GM12878 (cell line): ENCODE results near the gene CAMTA1. TPM values are rescaled to one million over a fixed set of nuclear protein-coding genes. Genes with fewer than 3 reads are reported as not detected.

ENCODE experiments used
- ATAC-seq: fragments of 200-7000 bp; cut with Tn5 transposase; 3 replicates; pipeline ENCODE4 v1.9.1; 2020; ENCODE audit warnings: mild to moderate bottlenecking, moderate library complexity
- BruUV-seq: library from RNA; stranded (reverse); fragments of 400-500 nt; replicated peaks from 2 replicates; lab custom pipeline; 2021; lab: Mats Ljungman, UMichigan
- CTCF ChIA-PET: fragments of 300-600 bp; sonication (Branson Sonifier 250); formaldehyde crosslinking; extraction: SDS; loops from one replicate; lab custom pipeline; 2021; ENCODE audit warnings: inconsistent platforms; lab: Yijun Ruan, JAX
- POLR2A ChIA-PET: fragments of 350-600 bp; formaldehyde crosslinking; extraction: SDS; loops from one replicate; lab custom pipeline; 2021; ENCODE audit warnings: inconsistent platforms; lab: Charles Lee
- RAD21 ChIA-PET: fragments of 300-600 bp; sonication (Branson Sonifier 250); formaldehyde crosslinking; loops from one replicate; lab custom pipeline; 2023; ENCODE audit warnings: antibody characterized with exemption; ENCODE audit not compliant: unreplicated experiment; lab: Charles Lee
- SMC1A ChIA-PET: fragments of 300-600 bp; sonication (Branson Sonifier 250); formaldehyde crosslinking; loops from one replicate; lab custom pipeline; 2023; ENCODE audit not compliant: unreplicated experiment, uncharacterized antibody; lab: Charles Lee
- DNase-seq: peaks from one replicate; pipeline ENCODE4 v3.0.0-alpha.2; 2011; ENCODE audit warnings: low read depth, low spot score
- FAIRE-seq: peaks from 3 replicates; lab custom pipeline; 2011; peaks lifted over from hg19 to GRCh38; lab: Jason Lieb, UNC
- H2AFZ ChIP-seq: 2 replicates; pipeline ENCODE4 v1.6.0; 2011; ENCODE audit warnings: low read depth, low read length, control low read depth; ENCODE audit not compliant: control insufficient read depth
- H3K27ac ChIP-seq: 2 replicates; pipeline ENCODE4 v1.5.1; 2011; ENCODE audit warnings: control low read depth; ENCODE audit not compliant: control insufficient read depth, insufficient read depth
- H3K27me3 ChIP-seq, 2 experiments: replicated peaks in 1 of 2; 2 replicates each; pipeline versions ENCODE4 v1.6.0 to v1.6.1; 2011; ENCODE audit warnings: low read length in 1 of 2; ENCODE audit not compliant: control insufficient read depth in 2 of 2, insufficient read depth in 2 of 2
- H3K36me3 ChIP-seq, 2 experiments: 2 replicates each; pipeline ENCODE4 v1.5.1; 2011; ENCODE audit warnings: low read length in 1 of 2; ENCODE audit not compliant: control insufficient read depth in 2 of 2, insufficient read depth in 2 of 2
- H3K4me1 ChIP-seq: 2 replicates; pipeline ENCODE4 v1.6.1; 2011; ENCODE audit warnings: mild to moderate bottlenecking, low read length, moderate library complexity, mixed read lengths; ENCODE audit not compliant: control insufficient read depth, insufficient read depth
- H3K4me2 ChIP-seq: 2 replicates; pipeline ENCODE4 v1.6.0; 2011; ENCODE audit warnings: control low read depth; ENCODE audit not compliant: control insufficient read depth, insufficient read depth
- H3K4me3 ChIP-seq: fragments of 200-600 bp; sonication (generic); 2 replicates; pipeline ENCODE4 v1.5.1; 2016
- H3K79me2 ChIP-seq: 2 replicates; pipeline ENCODE4 v1.6.0; 2011; ENCODE audit warnings: low read length; ENCODE audit not compliant: control insufficient read depth, insufficient read depth
- H3K9ac ChIP-seq: 2 replicates; pipeline ENCODE4 v1.8.0; 2011; ENCODE audit warnings: low read length, control low read depth, mixed read lengths; ENCODE audit not compliant: control insufficient read depth, insufficient read depth
- H3K9me3 ChIP-seq: replicated peaks from 3 replicates; pipeline ENCODE4 v1.5.1; 2011; ENCODE audit warnings: mild to moderate bottlenecking, low read length; ENCODE audit not compliant: control insufficient read depth, insufficient read depth
- H4K20me1 ChIP-seq: 2 replicates; pipeline ENCODE4 v1.6.0; 2011; ENCODE audit not compliant: control insufficient read depth, insufficient read depth
- BACH1 ChIP-seq: fragments of 450-650 bp; IDR thresholded peaks from 2 replicates; pipeline ENCODE4 v1.6.1; 2017; ENCODE audit warnings: mild to moderate bottlenecking, borderline replicate concordance
- CBFB ChIP-seq: IDR thresholded peaks from 2 replicates; pipeline ENCODE4 v1.6.1; 2016; ENCODE audit warnings: antibody characterized with exemption, low read depth
- EGR1 ChIP-seq, 2 experiments: IDR thresholded peaks; 1 replicate in 1 of 2; 2 replicates in 1 of 2; pipeline ENCODE4 v1.6.1; 2011 to 2012; ENCODE audit warnings: low read depth in 2 of 2, low read length in 2 of 2, borderline replicate concordance in 1 of 2, mild to moderate bottlenecking in 1 of 2, moderate library complexity in 1 of 2
- MYC ChIP-seq: IDR thresholded peaks from 2 replicates; pipeline ENCODE4 v1.6.1; 2011; ENCODE audit warnings: mild to moderate bottlenecking, low read length, moderate library complexity, inconsistent platforms; ENCODE audit not compliant: insufficient read depth, insufficient replicate concordance, insufficient read length, severe bottlenecking
- SIX5 ChIP-seq: IDR thresholded peaks from 2 replicates; pipeline ENCODE4 v1.6.1; 2011; ENCODE audit warnings: mild to moderate bottlenecking, low read depth, low read length, moderate library complexity; ENCODE audit not compliant: severe bottlenecking
- SP1 ChIP-seq: IDR thresholded peaks from one replicate; pipeline ENCODE4 v1.6.1; 2011; ENCODE audit warnings: low read depth, low read length
- SREBF1 ChIP-seq: IDR thresholded peaks from 2 replicates; pipeline ENCODE4 v1.6.1; 2012; ENCODE audit warnings: mild to moderate bottlenecking, low read length
- WRNIP1 ChIP-seq: IDR thresholded peaks from 2 replicates; pipeline ENCODE4 v1.6.1; 2011; ENCODE audit warnings: low read depth, low read length, improper control_type of control experiment, borderline replicate concordance
- WGBS: methylation state at CpG from one replicate; pipeline ENCODE4 v1.1.6; 2016; ENCODE audit warnings: low lambda C conversion rate; ENCODE audit not compliant: insufficient replicate concordance, insufficient coverage; ENCODE audit errors: missing lambda C conversion rate; 5-methylcytosine and 5-hydroxymethylcytosine counted together
- in situ Hi-C: fragments of 300-500 bp; cut with MboI; formaldehyde crosslinking; loops from 9 replicates; pipeline ENCODE4 v1.14.3; 2018; ENCODE audit warnings: mixed read lengths
- intact Hi-C: fragments of 100-400 bp; cut with micrococcal nuclease; formaldehyde crosslinking; loops from one replicate; pipeline ENCODE4 v1.14.2; 2022; ENCODE audit not compliant: unreplicated experiment
- polyA plus RNA-seq, 11 experiments: library from polyadenylated mRNA; depleted of rRNA in 4 of 11; unstranded in 6 of 11; stranded (reverse) in 5 of 11; fragments of >200 nt; fragmentation: Nextera tagmentation in 4 of 11; fragmentation: Illumina TruSeq in 1 of 11; extraction: Ambion mirVana in 4 of 11; extraction: Trizol in 1 of 11; gene quantifications; 1 replicate in 1 of 11; 2 replicates in 10 of 11; pipeline versions ENCODE4 v1.2.1 to v1.2.3, GENCODE V29; 2011 to 2016; ENCODE audit warnings: inconsistent platforms in 2 of 11, missing spikeins in 2 of 11, low read depth in 1 of 11
- total RNA-seq, 4 experiments: library from RNA; depleted of rRNA in 3 of 4; stranded (reverse); fragments of >200 nt in 3 of 4; fragmentation: Illumina TruSeq in 1 of 4; extraction: Trizol in 1 of 4; gene quantifications; 2 replicates each; pipeline versions ENCODE4 v1.2.1 to v1.2.3, GENCODE V29; 2013 to 2021
- TF ChIP-seq, protein P1 (sequence below): IDR thresholded peaks from 2 replicates; pipeline ENCODE4 v1.6.1; 2012; ENCODE audit warnings: low read depth, low read length, improper control_type of control experiment
- TF ChIP-seq, protein P2 (sequence below): IDR thresholded peaks from 2 replicates; pipeline ENCODE4 v1.6.1; 2012; ENCODE audit warnings: low read length, inconsistent platforms
- TF ChIP-seq, protein P3 (sequence below): IDR thresholded peaks from 2 replicates; pipeline ENCODE4 v1.6.1; 2011; ENCODE audit warnings: mild to moderate bottlenecking, low read depth, low read length, moderate library complexity; ENCODE audit not compliant: insufficient replicate concordance
- TF ChIP-seq, protein P4 (sequence below): fragments of 150-350 bp; IDR thresholded peaks from 2 replicates; pipeline ENCODE4 v1.6.1; 2014; ENCODE audit warnings: mild to moderate bottlenecking, low read depth, low read length

Gene CAMTA1
- total and polyA plus RNA-seq, 10 of the 15 experiments (the other 5 are each of a cell fraction or from before 2014, with no cell fraction given), result 37.7 to 148 (median 76.4) TPM

DNA sequence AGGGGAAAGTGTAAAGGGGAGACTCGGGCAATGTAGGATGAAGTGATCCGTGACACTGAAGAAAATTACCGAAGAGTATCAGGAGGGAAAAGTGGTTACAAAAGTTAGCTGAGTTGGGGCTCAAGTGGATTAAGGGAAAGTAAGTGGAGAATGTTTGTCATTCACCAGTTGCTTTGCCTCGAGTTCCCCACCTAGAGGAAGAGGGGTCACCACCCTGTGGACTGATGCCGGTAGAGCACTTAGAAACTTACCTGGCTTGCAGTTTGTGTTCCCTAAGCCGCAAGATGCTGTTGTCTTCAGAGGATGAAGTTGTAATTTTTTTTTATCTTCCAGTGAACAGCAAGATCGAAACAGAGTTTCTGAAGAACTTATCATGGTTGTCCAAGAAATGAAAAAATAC, 999.9 kb downstream of the CAMTA1 start:
- no peak for FAIRE-seq
- CTCF ChIA-PET, result no interaction called here
- 83% methylated on average over 7 of the region's 7 CpGs for WGBS

DNA sequence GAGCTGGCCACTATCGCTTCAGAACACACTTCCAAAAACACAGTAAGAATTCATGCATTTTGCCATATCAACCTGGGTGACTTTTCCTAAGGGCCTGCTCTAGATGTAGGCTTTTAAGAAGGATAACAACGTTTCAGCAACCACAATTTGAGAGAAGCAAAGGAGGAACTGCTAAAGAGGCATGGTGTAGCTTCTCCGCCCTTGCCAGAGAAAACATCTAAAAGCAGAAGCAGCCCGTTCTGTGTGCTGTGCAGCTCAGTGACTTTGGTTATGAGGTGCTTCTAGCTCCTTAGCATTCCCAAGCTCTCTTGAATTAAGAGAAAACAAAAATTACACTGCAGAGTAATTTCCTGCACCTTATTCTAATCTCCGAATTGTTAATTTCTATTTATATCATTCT, 1001.5 kb downstream of the CAMTA1 start:
- in situ Hi-C loops, result no loop called here
- ATAC-seq (no peak), FAIRE-seq (no peak), DNase-seq (no peak)
- WGBS, result 40% methylated on average over 5 of the region's 5 CpGs
- BruUV-seq, result no TSS peak
- H3K4me3 ChIP-seq, result no peak overlapping the region
- no peaks in the 10 kb centered on the region for H3K27me3 ChIP-seq
- intact Hi-C loops, result no loop called here
- peaks cover 5% of the 10 kb centered on the region; the same call in 2 of the 3 replicates for H3K9me3 ChIP-seq
- H3K9ac ChIP-seq, result no peak overlapping the region
- H3K79me2 ChIP-seq, result no peaks in the 10 kb centered on the region
- H4K20me1 ChIP-seq, result no peaks in the 10 kb centered on the region
- SMC1A ChIA-PET, result no interaction called here
- no peak overlapping the region for H2AFZ ChIP-seq
- RAD21 ChIA-PET, result no interaction called here
- H3K4me1 ChIP-seq, result peaks cover 7% of the 10 kb centered on the region; the same call in 1 of the 2 replicates
- H3K4me2 ChIP-seq, result no peak overlapping the region
- POLR2A ChIA-PET, result no interaction called here
- H3K27ac ChIP-seq, result no peak overlapping the region
- H3K36me3 ChIP-seq, result no peaks in the 10 kb centered on the region
- CTCF ChIA-PET, result interaction anchor here (0.8 to 1.6 kb wide), 3 partner anchors 22 to 34 kb away, joined by 4 to 6 read pairs (median 4); no protein-coding TSS in a partner anchor
- TF ChIP-seq, protein P1, sequence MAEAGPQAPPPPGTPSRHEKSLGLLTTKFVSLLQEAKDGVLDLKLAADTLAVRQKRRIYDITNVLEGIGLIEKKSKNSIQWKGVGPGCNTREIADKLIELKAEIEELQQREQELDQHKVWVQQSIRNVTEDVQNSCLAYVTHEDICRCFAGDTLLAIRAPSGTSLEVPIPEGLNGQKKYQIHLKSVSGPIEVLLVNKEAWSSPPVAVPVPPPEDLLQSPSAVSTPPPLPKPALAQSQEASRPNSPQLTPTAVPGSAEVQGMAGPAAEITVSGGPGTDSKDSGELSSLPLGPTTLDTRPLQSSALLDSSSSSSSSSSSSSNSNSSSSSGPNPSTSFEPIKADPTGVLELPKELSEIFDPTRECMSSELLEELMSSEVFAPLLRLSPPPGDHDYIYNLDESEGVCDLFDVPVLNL, result no peak
- TF ChIP-seq BACH1 (no peak), SIX5 (no peak), SREBF1 (no peak), EGR1 (IDR thresholded peaks at IDR 0.05; ENCODE audit: borderline replicate concordance in 1 of 2, low read depth in 2 of 2, low read length in 2 of 2) (no peak), MYC (no peak), CBFB (no peak), SP1 (no peak)
- TF ChIP-seq, protein P2, sequence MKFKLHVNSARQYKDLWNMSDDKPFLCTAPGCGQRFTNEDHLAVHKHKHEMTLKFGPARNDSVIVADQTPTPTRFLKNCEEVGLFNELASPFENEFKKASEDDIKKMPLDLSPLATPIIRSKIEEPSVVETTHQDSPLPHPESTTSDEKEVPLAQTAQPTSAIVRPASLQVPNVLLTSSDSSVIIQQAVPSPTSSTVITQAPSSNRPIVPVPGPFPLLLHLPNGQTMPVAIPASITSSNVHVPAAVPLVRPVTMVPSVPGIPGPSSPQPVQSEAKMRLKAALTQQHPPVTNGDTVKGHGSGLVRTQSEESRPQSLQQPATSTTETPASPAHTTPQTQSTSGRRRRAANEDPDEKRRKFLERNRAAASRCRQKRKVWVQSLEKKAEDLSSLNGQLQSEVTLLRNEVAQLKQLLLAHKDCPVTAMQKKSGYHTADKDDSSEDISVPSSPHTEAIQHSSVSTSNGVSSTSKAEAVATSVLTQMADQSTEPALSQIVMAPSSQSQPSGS, result no peak
- TF ChIP-seq, protein P3, sequence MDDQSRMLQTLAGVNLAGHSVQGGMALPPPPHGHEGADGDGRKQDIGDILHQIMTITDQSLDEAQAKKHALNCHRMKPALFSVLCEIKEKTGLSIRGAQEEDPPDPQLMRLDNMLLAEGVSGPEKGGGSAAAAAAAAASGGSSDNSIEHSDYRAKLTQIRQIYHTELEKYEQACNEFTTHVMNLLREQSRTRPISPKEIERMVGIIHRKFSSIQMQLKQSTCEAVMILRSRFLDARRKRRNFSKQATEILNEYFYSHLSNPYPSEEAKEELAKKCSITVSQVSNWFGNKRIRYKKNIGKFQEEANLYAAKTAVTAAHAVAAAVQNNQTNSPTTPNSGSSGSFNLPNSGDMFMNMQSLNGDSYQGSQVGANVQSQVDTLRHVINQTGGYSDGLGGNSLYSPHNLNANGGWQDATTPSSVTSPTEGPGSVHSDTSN, result no peak

More for the DNA sequence above, 999.9 kb downstream of the CAMTA1 start:
- BruUV-seq, result no TSS peak
- H3K36me3 ChIP-seq, result peaks cover 0 to 6% of the 10 kb centered on the region in 2 experiments; a peak in 2 of 4 replicates
- no peaks in the 10 kb centered on the region for H4K20me1 ChIP-seq
- TF ChIP-seq WRNIP1, result no peak
- TF ChIP-seq, protein P4, sequence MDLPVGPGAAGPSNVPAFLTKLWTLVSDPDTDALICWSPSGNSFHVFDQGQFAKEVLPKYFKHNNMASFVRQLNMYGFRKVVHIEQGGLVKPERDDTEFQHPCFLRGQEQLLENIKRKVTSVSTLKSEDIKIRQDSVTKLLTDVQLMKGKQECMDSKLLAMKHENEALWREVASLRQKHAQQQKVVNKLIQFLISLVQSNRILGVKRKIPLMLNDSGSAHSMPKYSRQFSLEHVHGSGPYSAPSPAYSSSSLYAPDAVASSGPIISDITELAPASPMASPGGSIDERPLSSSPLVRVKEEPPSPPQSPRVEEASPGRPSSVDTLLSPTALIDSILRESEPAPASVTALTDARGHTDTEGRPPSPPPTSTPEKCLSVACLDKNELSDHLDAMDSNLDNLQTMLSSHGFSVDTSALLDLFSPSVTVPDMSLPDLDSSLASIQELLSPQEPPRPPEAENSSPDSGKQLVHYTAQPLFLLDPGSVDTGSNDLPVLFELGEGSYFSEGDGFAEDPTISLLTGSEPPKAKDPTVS, result no peak
- TF ChIP-seq, all 136 proteins: peak for 0
- Histone ChIP-seq H3K27me3 (no peaks in the 10 kb centered on the region), H3K9me3 (no peaks in the 10 kb centered on the region; the same call in 2 of the 3 replicates), H2AFZ (no peak overlapping the region), H3K4me2 (no peak overlapping the region), H3K4me1 (peaks cover 7% of the 10 kb centered on the region; the same call in 1 of the 2 replicates), H3K79me2 (no peaks in the 10 kb centered on the region), H3K9ac (no peak overlapping the region), H3K27ac (no peak overlapping the region), H3K4me3 (no peak overlapping the region)
- intact Hi-C loops (no loop called here), in situ Hi-C loops (no loop called here)
- ChIA-PET SMC1A (no interaction called here), RAD21 (no interaction called here), POLR2A (no interaction called here)
- DNase-seq, result no peak
- no peak for ATAC-seq
